ENCODE measurements around the gene MAN1A1.

GRCh38 chr6:119264854-119265397 is 84.6 kb downstream of the MAN1A1 start:
- no peak for TF ChIP-seq CTCF (IDR thresholded peaks at IDR 0.05; ENCODE audit: low read depth, low read length, poor library complexity, severe bottlenecking)
- no peak for TF ChIP-seq EZH2phosphoT487 (IDR thresholded peaks at IDR 0.05; ENCODE audit: borderline replicate concordance, low read length)
